Stimulated activated CD4-positive, alpha-beta T cell treated with anti-CD3 and anti-CD28 coated beads, Interleukin-1b, Interleukin-23, amount 100 ng/mL, for 4 hours (primary cell): ENCODE data around the gene FNDC3A.
"Not testable (repeated sequence)": the region's sequence is repeated elsewhere in the genome, so short reads cannot be mapped to it uniquely, and the experiment has no call there.

Experiments used
- DNase-seq, 2 donors: peaks; one replicate each; pipeline ENCODE4 v3.0.0-alpha.2; 2020; ENCODE audit warnings: low read depth in 2 of 2

Gene FNDC3A

DNA sequence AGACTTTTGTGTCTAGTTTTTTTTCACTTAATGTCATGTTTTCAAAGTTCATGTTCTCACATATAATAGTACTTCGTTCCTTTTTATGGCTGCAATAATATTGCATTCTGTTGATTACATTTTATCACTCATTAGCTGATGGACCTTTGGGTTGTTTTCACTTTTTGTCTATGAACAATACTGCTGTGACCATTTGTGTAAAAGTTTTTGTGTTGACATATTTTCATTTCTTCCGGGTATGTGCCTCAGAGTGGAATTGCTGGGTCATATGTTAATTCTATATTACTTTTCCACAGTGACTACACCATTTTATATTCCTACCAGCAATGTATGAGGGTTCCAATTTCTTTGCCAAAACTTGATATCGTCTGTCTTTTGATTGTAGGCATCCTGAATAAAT is 158.6 kb downstream of the FNDC3A start:
- no peak for DNase-seq

GRCh38 chr13:49137138-49137643 is 161.5 kb downstream of the FNDC3A start:
- DNase-seq: not testable (repeated sequence)

DNA sequence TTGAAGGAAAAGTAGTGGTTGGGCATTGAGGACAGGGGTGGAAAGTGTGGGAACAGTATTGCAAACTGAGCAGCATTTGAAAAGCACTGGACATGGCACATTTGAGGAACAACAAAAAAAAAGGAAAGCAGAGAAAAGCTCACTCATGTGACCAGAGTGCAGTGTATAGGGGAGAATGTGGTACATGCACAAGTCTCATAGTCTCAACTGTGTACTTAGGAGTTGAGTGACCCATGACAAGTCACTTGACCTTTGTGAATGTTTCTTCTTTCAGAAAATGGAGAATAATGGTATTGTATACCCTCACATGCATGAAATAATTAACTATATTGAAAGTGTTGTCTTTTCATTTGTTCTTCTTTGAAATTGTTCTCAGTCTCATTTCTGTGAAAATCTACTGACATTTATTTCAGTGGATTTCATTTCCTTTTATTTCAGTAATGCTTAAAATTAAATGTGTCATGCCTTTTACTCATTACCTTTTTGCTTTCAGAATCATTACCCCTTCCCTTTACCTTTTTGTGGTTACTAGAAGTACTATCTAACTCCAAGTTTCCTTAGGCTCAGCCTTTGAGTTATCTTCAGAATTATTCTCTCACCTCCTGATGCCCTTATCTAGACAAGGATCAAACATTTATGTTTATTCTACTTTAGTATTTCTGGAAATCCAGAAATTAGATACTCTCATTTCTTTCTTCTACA is 165.3 kb downstream of the FNDC3A start:
- DNase-seq: no peak

- DNase-seq: no peak
Observed at GRCh38 chr13:49146950-49147355, 171.2 kb downstream of the FNDC3A start.

- DNase-seq: no peak
Observed at GRCh38 chr13:49148405-49148804, 172.7 kb downstream of the FNDC3A start.

- DNase-seq: not testable (repeated sequence)
Observed at GRCh38 chr13:49157955-49158584, 182.4 kb downstream of the FNDC3A start.

- not testable (repeated sequence) for DNase-seq
Observed at GRCh38 chr13:49163162-49163561, 187.4 kb downstream of the FNDC3A start.

- DNase-seq: no peak
Observed at GRCh38 chr13:49164712-49165111, 189.0 kb downstream of the FNDC3A start.

- no peak for DNase-seq
Observed at GRCh38 chr13:49165798-49166752, 190.4 kb downstream of the FNDC3A start.

GRCh38 chr13:49171359-49171758 is 195.6 kb downstream of the FNDC3A start:
- no peak for DNase-seq

DNA sequence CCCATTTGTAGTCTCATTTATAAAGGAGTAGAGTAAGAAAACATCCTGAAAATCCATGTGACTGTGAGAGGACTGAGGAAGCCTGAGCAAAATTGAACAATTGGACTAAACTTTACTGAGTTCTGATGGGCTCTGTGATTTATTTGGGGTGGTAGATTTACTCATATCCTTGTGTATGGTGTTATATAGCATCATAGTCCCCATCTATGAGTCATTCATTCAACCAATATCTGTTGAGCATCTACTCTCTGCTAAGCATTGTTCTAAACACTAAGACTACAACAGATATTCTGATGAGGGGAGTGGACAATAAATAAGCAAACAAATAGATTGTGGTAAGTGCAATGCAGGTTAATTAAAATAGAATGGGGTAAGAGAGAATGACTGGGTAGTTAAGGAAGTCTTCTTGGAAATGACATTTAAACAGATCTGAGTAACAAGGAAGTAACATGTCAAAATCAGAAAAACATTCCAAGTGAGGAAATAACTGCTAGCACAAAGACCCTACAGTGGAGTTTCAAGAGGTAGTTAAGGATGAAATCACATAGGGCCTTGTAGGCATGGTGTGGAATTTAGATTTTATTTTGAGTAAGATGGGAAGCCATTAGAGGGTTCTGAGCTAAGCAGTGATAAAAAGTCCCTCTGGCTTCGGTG is 208.1 kb downstream of the FNDC3A start:
- DNase-seq: no peak

- DNase-seq: no peak
Observed at GRCh38 chr13:49184621-49185020, 208.9 kb downstream of the FNDC3A start.

GRCh38 chr13:49185264-49185663 is 209.6 kb downstream of the FNDC3A start:
- DNase-seq: no peak

- no peak for DNase-seq
Observed at GRCh38 chr13:49190901-49191300, 215.2 kb downstream of the FNDC3A start.

- DNase-seq: no peak
Observed at GRCh38 chr13:49206641-49207040, 230.9 kb downstream of the FNDC3A start.

GRCh38 chr13:49208619-49209018 is 232.9 kb downstream of the FNDC3A start:
- DNase-seq: no peak

DNA sequence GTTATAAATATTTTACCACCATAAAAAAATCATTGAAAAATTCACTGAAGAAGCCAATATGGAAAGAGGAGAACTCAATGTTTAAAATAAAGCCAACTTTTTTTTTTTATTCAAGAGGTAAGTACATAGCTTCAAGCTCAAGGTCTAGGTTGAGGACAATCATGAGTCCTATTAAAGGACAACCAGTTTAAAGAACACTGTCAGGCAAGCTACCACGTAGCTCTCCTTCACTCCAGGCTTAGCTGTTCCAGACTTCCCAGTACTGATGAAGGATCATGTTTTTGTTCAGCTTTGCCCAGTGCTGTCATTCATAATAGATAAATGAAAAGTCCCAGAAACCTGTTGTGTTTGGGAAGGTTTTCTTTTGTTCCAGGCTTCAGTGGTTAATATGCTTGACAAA is 234.4 kb downstream of the FNDC3A start:
- no peak for DNase-seq

- DNase-seq: no peak
Observed at GRCh38 chr13:49210669-49211068, 235.0 kb downstream of the FNDC3A start.

DNA sequence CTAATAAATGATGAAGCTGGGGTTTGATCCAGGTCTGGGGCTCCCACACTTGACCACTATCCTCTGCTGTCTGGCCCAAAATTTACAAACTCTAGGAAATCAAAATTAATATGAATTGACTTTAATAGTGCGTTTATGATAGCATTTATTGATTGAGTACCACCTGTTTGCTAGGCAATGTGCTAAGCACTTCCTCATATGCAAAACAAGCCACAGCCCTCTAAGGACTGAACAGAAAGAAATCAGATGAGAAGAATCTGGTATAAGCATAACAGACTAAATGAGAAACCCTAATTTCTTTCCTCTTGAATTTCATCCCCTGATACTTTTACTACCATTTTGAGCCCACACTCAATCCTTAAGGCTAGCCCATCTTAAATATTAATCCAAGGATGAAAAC is 237.8 kb downstream of the FNDC3A start:
- no peak for DNase-seq

DNA sequence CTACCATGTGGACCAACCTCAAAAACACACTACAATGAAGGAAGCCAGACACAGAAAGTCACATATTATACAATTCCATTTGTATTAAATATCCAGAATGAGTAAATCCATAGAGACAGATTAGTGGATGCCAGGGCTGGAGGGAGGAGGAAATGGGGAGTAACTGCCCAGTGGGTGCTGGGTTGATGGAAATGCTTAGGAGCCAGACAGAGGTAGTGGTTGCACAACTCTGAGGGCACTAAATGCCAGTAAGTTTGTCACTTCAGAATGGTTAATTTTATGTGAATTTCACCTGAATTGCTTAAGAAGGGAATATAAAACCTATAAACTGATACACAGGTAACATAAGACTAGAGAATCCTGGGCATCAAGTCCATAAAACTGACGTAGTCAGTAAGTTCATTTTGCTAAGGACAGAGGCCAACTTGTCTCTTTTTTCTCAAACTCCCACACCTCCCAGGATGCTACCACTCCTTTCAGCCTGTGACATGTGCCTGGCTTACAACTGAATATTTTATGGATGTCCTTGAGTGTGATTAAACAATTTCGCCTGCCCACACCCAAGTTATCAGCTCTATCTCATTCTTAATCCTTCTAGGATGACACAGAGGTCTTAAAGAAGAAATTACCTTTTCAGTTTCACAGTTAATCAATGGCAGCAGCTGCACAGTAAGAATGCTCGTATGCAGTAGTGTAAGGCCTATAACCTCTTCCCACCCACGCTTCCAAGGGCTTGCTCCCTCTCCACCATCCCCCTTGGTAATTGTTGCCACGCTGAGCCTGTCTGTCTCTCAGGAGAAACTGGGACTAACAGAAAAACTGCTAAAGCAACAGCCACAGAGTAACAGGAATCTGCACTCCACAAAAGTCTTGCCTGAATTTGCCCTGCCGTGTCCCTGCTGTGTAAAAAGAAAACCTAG is 238.5 kb downstream of the FNDC3A start:
- no peak for DNase-seq
